ENCODE data around the gene CLEC11A. TPM values are rescaled to one million over a fixed set of nuclear protein-coding genes. Genes with fewer than 3 reads are reported as not detected.
A peak's percentile ranks its signal among the peaks of the same experiment; 100 is the strongest.
"Not testable (repeated sequence)": the region's sequence is repeated elsewhere in the genome, so short reads cannot be mapped to it uniquely, and the experiment has no call there.

CLEC11A gene
- total and polyA plus RNA-seq, 2 of the 8 experiments (the other 6 are each of a cell fraction or from before 2014, with no cell fraction given), result 4.3 to 17.4 TPM

- not testable (repeated sequence) for H3K27me3 ChIP-seq (replicated peaks in 1 of 4; ENCODE audit: control insufficient read depth in 3 of 4, extremely low read depth in 1 of 4, insufficient read depth in 3 of 4, low read length in 3 of 4); H2BK120ac ChIP-seq (replicated peaks; ENCODE audit: low read depth, low read length); H4K91ac ChIP-seq (replicated peaks; ENCODE audit: insufficient read length, low read length); H4K8ac ChIP-seq (ENCODE audit: extremely low read depth, insufficient read depth, low read length); H4K20me1 ChIP-seq (replicated peaks in 1 of 2; ENCODE audit: control insufficient read depth in 1 of 2, insufficient read depth in 2 of 2, low read length in 2 of 2); H3K4me1 ChIP-seq (replicated peaks in 1 of 4; ENCODE audit: control insufficient read depth in 3 of 4, insufficient read depth in 4 of 4, low read length in 3 of 4); H3K4me2 ChIP-seq (ENCODE audit: insufficient read depth in 1 of 2, low read depth in 2 of 2, low read length in 2 of 2); H3K23me2 ChIP-seq (ENCODE audit: low read depth, low read length); FAIRE-seq; H3K27ac ChIP-seq (ENCODE audit: low read depth, low read length); H3K9ac ChIP-seq (replicated peaks in 1 of 4; ENCODE audit: extremely low read depth in 1 of 4, low read depth in 3 of 4, low read length in 3 of 4); H3K18ac ChIP-seq (ENCODE audit: extremely low read depth, low read length); H3K79me2 ChIP-seq (ENCODE audit: control insufficient read depth in 1 of 2, insufficient read depth in 2 of 2, low read length in 2 of 2); H3K79me1 ChIP-seq (ENCODE audit: low read depth, low read length); H2AFZ ChIP-seq (ENCODE audit: low read length); H3K4ac ChIP-seq (replicated peaks; ENCODE audit: insufficient read length, low read depth, low read length); H3K36me3 ChIP-seq (ENCODE audit: control insufficient read depth in 2 of 4, insufficient read depth in 4 of 4, low read length in 3 of 4); H3K23ac ChIP-seq (ENCODE audit: insufficient read length); H3K14ac ChIP-seq (ENCODE audit: insufficient read length); H3K4me3 ChIP-seq (ENCODE audit: extremely low read depth in 1 of 4, insufficient read depth in 2 of 4, low read depth in 3 of 4, low read length in 4 of 4); H2BK5ac ChIP-seq (ENCODE audit: low read depth, low read length); H3K9me3 ChIP-seq (ENCODE audit: insufficient read depth in 2 of 2, low read depth in 1 of 2, low read length in 1 of 2); H4K5ac ChIP-seq (ENCODE audit: insufficient read length, low read depth, low read length); H3K56ac ChIP-seq (replicated peaks; ENCODE audit: insufficient read length, low read depth, low read length); DNase-seq (ENCODE audit: low read depth in 1 of 2, low spot score in 2 of 2); H2AK5ac ChIP-seq (ENCODE audit: low read depth, low read length); H2BK12ac ChIP-seq (ENCODE audit: low read depth, low read length); H2BK20ac ChIP-seq (ENCODE audit: low read length); H2BK15ac ChIP-seq (ENCODE audit: low read length)
- 43% methylated on average over 5 of the region's 5 CpGs; no CpG with 5 or more reads in 1 of the 2 experiments for WGBS, 2 experiments (ENCODE audit: extremely low coverage in 1 of 2, insufficient coverage in 1 of 2, insufficient read length in 1 of 2, insufficient replicate concordance in 2 of 2, low coverage in 1 of 2, low lambda C conversion rate in 2 of 2, missing lambda C conversion rate in 1 of 2)
- peak; percentile 62 for TF ChIP-seq MAX (IDR thresholded peaks at IDR 0.05)
- POLR2A ChIA-PET (ENCODE audit: partially characterized antibody), result interaction anchor here (0.6 to 1.8 kb wide), 4 partner anchors 11 to 211 kb away, joined by 3 to 4 read pairs (median 3); no protein-coding TSS in a partner anchor
- CTCF ChIA-PET (ENCODE audit: partially characterized antibody), result interaction anchor here (1.0 to 1.5 kb wide), 3 partner anchors 25 to 61 kb away, joined by 3 to 6 read pairs (median 3); no protein-coding TSS in a partner anchor
Observed at GRCh38 chr19:50767263-50767662, 44.1 kb downstream of the CLEC11A start.
